Skin epidermis (tissue), 12 donors: Measurements from ENCODE around the gene QRFP.

Source experiments
- H3K27ac ChIP-seq, 21 experiments: fragments of 200-600 bp; sonication (generic) in 11 of 21; one replicate each; pipeline ENCODE4 v1.5.0; 2020; ENCODE audit warnings: mild to moderate bottlenecking in 3 of 21, inconsistent platforms in 2 of 21, moderate library complexity in 2 of 21
- H3K4me3 ChIP-seq, 7 experiments: fragments of 200-600 bp; sonication (generic) in 2 of 7; one replicate each; pipeline ENCODE4 v1.5.0; 2020; ENCODE audit warnings: inconsistent platforms in 2 of 7, mild to moderate bottlenecking in 2 of 7, moderate library complexity in 1 of 7

Gene QRFP

GRCh38 chr9:130843049-130843908 lies 53.3 kb downstream of the QRFP start:
- H3K4me3 ChIP-seq = no peak overlapping the region
- peak overlapping the region in 10 of 21 experiments; percentile 14 to 90 (median 37) for H3K27ac ChIP-seq
